ENCODE data around the gene IGSF3.
A peak's percentile ranks its signal among the peaks of the same experiment; 100 is the strongest.

IGSF3 gene

DNA sequence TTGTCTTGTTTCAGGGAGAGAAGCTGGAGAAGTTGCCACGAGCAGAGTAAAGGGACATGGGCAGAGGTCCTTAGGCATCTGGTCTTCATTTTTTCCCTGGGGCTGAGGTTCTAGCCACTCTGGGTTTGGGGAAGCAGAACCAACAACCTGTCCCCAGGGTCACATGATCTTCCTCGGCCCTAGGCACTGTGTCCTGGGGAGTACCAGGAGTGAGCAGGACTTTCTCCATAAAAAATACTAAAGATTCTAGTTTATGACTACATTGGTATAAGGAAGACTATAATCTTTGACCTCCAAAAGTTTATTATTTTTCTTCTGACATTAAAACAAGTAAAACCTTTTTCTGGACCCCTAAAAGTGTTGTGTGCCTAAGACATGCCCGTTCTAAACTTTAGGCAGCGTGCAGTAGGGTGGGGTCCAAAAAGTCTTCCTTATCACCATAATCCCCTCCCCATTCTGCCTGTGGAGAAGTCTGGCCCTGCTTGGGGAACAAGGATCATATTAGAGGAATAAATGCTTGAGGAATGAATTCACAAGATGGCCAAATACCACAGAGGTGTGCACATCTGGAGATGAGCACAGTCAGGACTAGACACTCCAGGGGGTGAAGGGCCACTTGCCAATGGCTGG, 19.3 kb upstream of the IGSF3 start:
- no peak for DNase-seq

DNA sequence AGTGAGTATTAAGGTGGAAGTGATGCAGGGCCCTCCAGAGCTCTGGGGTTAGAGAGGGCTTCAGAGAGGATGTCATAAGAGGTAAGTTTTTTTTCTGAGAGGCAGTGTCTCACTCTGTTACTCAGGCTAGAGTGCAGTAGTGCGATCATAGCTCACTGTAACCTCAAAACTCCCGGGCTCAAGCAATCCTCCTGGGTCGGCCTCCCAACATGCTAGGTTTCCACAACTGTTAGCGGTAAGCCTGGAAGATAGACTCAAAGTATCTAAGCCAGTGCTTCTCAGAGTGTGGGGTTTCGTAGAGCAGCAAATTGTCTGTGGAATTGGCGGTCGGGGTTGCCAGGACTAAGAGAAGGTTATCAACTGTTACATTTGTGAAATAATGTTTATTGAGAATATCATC, 18.6 kb upstream of the IGSF3 start:
- DNase-seq, result no peak

DNA sequence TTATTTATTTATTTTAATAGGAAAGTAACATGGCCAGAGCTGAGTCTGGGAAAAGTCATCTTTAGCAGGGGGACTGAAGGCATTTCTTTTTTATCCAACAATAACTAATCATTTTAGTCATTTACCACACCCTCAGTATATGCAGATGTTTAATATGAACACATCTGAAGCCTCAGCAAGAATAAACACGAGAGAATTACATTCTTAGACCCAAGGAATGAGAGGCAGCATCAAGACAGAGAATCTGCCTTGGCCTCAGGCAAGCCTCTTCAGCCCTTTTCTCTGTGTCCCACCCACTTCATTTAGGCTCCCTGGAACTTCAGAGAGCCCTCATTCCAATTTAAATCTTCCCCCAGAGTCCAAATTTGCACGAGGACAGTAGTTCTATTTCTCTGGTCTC, 17.0 kb upstream of the IGSF3 start:
- DNase-seq, result no peak

DNA sequence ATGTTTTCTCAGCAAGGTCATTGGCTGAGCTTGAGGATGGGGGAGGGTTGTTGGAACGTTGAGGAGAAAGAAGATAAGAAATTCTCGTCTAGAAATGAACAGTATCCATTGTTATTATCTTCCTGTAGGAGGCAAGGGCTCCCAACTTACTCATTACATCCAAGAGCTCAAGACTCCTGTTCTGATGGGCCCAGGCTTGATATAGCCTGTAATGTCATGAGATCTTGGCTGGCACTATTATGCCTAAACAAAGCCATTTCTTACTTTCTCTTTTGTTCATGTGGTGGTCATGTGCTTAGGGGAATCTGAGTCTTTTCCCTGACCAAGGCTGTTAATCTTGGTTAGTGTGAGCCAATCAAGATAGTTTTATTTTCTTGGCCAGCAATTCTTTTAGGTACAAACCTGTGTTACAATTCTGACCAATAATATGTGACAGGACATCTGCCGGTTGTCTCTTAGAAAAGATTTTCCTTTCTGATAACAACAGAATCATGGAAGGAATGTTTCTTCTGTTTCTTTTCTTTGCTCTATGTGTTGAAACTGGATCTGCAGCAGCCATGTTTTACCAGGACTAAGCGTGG, 15.2 kb upstream of the IGSF3 start:
- no peak for DNase-seq

DNA sequence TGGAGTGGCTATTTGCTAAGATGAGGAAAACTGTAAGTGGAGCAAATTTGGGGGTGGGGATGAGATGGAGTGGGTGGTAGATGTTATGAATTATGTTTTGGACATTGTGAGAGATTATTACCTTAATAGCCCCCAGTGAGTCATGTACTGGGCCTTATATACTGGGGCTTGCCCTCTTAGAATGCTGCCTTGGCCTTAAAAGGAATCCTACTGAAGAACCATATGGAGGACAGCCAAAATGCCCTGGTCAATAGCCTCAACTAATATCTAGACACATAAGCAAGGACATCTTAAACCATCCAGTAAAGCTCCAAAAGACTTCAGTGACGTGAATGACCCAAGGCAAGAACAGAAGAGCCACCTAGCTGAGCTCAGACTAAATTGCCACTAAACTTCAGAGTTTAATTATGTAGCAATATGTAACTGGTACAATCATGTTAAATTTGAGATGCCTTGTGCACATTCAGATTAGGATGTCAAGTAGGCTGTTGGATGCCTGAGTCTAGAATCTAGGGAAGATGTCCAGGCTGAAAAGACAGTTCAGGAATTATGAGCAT, 13.9 kb upstream of the IGSF3 start:
- DNase-seq, result no peak

DNA sequence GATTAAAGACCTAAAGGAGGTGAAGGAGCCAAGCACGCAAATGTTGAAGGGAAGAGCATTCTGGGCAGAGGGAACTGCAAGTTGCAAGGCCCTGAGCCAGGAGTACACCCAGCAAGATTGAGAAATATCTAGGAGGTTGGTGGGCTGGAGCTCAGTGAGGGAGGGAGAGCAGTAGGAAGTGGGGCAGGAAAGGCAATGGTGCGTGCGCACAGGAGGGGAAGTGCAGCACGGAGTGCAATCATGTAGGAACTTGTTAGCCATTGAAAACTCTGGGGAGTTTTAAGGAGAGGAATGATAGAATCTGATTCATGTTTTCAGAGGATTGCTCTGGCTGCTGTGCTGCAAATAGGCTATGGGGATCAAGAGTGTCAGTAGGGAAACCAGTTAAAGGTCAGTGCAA, 13.2 kb upstream of the IGSF3 start:
- no peak for DNase-seq

DNA sequence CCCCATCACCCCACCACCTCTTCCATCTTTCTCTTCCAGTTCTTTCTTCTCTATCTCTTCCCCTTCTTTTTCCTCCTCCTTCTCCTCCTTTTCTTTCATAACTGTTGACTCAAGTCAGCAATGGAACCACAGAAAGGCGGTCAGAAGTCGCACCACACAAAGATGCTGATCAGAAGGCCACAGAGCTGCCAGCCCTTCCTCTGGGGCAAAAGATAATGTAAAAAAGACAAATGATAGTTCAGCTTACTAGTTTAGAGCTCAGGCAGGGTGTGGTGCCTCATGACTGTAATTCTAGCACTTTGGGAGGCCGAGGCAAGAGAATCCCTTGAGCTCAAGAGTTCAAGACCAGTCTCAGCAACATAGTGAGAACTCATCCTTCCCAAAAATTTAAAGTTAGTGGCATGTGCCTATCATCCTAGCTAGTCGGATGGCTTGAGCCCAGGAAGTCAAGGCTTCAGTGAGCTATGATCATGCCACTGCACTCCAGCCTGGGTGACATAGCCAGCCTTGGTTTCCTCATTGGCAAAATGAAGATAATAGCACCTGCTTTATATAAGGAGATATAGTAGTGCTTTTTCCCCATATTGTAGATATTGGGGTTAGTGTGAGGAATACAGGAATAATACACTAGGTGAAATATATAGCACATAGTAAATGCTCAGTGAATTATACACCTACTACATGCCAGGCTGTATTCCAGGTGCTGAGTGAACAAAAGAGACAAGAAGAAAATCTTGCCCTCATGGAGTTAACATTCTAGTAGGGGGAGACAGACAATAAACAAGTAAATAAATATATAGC, 12.5 kb upstream of the IGSF3 start:
- no peak for DNase-seq

DNA sequence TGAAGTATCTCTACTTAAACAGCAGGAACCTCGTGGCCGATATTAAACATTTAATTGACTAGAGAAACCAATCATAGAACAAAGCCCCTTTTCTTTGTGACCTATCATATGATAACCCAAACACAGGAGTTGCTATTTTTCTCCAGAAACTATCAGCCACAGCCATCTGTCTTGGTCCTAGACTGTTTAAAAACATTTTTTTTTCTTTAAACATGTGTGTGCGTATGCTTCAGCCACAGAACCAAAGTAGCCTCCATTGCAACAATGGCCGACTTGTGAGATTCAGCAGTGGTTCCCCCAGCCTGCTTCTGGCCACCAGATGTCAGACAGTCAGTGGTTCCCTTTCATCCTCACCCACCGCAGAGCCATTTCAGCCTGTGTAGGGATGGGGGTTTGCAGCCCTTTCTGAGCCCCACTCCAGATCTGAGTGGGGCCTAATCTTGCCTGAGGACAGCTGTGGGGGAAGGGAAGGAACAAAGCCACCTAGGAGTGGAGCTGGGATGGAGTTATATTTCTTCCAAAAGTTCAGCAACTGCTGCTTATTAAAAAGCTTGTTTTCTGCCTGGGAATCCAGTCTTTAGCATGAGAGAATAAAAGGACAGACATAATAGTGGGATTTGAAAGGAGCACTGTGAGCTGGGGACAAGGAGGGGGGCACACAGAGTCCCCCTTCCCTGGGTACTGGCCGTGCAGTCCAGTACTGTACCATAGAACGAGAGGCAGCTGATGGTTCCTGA, 11.7 kb upstream of the IGSF3 start:
- DNase-seq, result peak in 1 of 56 donors; percentile 3

DNA sequence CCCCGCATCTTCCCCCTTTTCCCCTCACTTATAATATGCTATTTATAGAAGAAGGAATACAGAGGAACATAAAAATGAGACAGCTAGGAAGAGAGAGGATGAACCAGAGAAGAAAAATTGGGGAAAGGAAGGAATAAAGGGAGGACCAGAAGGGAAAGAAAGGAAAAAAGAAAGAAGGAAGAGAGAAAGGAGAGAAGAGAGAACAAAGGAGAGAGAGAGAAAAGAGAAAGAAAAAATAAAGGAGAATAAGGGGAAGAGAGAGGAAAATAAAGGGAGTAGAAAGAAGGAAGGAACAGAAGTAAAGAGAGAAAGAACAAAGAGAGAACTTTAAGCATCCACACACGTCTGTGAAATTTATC, 11.2 kb upstream of the IGSF3 start:
- no peak for DNase-seq

DNA sequence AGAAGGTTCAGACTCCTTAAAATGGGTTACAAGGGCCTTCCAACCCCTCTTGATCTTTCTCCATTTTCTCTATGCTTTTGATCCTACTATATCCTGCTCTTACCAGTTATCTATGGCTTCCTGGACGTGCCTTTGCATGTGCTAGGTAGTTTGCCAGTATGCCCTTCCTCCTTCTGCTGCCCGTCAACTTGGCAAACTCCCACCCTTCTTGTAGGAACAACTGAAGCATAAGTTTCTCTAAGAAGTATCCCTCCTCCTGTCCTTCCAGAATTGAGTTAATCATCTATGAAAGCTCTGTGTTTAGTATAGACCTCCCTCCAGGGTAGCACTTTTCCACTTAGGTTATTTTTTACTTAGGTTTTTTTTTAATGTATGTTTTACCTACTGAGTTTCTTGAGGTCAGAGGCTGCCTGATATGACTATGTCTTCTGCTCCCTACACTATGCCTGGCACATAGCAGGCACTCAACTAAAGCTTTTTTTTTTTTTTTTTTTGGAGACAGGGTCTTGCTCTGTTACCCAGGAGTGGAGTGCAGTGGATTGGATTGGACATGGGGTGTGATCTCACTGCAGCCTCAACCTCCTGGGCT, 10.0 kb upstream of the IGSF3 start:
- no peak for DNase-seq

DNA sequence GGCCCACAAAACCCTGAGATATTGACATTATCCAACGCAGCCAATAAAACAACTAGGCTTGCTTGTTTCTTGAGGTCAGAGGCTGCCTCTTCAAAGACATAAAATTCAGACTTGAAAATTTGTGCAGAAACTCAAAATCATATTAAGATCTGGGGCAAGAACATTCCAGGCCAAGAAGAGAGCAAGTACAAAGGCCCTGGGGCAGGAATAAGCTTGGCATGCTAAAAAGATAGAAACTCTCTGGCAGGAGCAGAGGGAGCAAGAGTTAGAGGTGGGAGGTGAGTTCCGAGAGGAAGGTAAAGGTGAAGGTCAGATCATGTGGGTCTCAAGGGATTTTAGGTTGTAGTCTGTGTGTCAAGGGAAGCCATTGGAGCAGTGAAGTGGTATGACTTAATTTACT, 8.8 kb upstream of the IGSF3 start:
- no peak for DNase-seq

DNA sequence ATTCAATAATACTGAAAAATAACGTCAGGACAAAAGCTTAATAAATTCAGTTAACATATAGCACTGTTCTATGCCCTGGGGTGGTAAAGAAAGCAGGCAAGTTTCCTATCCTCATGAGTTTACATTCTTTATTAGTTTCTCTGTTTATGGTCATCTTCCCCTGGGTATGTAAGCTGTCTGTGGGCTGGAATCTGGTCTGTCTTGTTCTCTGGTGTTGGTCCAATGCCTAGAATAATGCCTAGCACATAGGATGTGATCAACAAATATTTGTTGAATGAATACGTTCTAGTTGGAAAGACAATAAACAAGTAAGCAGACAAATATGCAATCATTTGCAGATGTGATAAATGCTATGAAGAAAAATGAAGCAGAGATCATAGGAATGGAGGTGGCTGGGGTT, 7.2 kb upstream of the IGSF3 start:
- no peak for DNase-seq

DNA sequence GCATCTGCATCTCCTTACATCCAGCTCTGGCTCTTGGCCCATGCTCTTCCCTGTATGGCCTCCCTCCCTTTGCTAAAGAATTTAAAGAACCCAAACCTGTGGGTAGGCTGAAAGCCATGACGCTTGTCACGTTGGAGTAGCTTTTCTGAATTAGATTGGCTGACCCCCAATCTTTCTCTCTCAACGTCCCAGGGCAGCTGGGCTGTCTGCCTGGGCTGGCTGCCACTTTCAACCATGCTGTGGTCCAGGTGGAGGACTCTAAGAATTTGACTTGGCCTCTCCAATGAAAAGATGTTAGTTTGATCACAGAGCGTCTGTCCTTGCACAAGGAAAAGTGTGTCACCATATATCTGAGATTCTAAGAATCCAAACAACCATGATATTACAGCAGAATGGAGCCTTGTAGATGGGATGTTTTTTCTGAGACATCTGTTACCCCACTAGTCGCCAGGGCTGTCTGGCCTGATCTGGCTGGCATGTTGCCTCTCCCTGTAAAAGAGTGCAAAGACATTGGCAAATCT, 6.5 kb upstream of the IGSF3 start:
- DNase-seq, result no peak

DNA sequence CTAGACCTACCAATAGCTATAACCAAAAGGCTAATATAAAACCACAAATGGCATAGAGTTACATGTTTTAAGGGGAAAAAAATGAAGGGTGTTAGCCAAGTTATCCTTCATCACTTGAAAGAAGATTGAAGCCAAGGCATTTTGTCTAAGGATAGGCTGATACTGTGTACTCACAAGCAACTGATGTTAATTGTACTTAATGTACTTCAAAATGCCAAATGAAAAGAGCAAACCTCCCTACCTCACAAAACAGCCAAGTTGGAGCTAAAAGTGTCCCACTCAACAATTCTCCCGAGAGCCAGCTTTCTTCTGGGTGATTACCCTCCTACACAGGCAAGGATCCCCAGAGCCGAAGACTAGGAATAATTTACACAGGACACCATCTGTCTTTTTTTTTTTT, 4.4 kb upstream of the IGSF3 start:
- no peak for DNase-seq

DNA sequence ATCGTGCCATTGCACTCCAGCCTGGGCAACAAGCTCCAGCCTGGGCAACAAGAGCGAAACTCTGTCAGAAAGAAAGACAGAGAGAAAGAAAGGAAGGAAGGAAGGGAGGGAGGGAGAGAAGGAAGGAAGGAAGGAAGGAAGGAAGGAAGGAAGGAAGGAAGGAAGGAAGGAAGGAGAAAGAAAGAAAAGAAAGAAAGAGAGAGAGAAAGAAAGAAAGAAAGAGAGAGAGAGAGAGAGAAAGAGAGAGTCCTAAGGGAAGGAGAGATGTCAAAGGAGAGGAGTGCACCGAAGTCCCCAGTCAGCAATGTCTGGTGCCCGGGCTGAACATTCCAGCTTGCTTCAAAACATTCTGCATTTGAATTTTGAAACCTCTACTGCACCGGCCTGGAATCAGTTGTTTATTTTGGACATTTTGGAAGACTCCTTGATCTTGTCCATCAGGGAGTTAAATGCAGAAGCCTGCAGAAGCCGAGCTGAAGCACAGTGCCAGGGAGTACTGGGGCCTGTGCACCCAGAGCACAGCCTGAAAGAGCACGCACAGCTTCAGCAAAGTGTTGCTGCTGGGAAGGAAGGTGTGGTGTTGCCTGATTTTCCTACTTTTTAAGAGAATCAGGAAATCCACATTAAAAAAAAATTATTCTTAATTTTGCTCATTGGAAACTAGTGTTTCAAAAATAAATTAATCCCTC, 3.7 kb upstream of the IGSF3 start:
- DNase-seq, result no peak

DNA sequence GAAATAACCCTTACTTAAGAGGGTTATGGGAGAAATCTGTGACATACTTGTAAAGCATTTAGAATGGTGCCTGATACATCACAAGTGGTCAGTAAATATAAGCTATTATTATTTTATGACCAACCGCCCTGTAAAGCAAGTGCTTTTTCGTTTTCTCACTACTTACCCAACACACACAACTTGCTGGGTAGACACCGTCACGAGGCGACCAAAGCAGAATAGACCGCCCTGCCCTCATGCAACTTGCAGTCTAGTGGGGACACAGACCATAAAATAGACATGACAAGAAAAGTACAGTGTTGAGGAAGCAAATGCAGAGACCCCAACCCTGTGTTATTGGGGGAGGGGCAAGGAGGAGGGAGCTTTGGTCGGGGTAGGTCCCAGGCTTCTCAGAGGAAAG, 744 bp upstream of the IGSF3 start:
- no peak for DNase-seq

DNA sequence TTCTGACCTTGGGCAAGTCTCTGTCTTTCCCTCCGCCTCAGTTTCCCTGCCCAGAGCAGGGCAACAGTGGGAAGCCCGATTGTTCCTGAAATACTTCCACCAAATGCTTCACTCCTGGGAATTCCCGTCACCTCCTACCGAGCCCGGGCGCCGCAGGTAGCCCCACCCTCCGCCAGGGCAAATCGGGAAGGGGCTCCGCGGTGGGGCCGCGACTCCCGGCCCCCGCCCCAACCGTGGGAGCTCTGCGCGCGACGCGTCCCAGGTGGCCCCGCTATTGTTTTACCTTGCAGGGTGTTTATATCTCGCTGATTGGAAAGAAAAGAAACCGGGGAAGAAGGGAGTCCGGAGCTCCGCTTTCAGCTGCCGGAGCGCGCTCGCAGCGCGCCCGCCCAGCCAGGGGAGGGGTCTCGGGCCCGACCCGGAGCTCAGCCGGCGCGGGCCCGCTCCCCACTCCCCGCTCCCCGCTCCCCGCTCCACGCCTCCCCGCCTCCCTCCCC, 407 bp downstream of the IGSF3 start:
- peak in 4 of 56 donors; percentile 13 to 41 (median 24) for DNase-seq

DNA sequence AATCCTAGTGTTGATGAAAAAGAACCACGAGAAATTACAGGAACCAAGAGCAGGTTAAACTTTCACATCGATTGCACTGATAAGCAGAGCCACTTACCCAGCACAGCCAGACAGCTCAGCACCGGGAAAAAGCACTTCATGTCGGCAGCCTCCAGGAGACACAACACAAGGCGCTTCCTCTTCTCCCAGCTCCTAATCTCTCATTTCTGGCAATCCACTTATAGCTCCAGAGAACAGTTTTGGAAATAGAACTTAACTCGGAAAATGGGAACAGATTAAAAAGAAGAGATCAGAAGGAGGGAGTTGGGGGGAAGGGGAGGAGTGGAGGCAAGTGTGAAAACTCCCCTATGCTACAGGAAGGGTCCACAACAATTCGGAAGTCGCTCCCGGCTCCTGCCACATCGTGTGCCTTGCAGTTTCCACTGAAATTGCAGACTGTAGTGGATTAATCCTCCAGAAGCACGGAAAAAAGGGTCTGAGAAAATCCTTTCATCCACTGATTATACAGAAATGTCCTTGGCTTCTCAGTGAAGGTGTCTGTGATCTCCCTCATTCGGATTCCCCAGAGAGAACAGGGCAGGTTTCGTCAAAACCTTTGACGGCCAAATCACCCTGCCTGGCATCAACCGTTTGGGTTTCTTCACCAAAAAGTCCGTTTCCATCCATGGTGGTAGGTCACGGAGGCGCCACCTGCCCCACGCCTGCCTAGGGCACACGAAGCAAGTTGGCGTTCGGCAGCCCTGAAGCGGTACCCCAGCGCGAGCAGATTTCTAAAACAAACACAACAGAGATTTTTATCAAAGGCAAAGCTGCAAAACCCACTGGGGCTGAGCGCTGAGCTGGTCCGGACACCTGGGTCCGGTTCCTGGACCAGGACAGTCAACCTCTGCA, 1.1 kb downstream of the IGSF3 start:
- peak in 3 of 56 donors; percentile 9 to 20 (median 10) for DNase-seq

DNA sequence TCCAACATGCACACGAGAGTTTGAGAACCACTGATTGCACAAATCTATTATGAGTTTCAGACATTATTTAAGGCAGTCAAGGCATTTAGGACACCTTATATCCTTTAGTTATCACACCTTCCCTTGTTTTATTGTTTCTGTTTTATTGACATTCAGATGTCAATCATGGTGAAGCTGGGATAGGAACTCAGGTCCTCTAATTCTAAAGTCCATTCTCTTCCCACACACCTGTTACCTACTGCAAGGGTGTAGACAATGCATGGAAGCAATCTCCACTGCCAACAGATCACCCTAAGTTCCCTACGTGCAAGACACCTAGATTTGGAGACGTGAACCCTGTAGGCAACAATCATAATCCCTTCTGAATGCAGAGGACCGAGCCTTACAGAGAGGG, 2.6 kb downstream of the IGSF3 start:
- DNase-seq, result no peak

All from nucleus accumbens (tissue), 56 donors.